HG02852 (cell line): ENCODE measurements around the gene CRPPA.
"Not testable (repeated sequence)": the region's sequence is repeated elsewhere in the genome, so short reads cannot be mapped to it uniquely, and the experiment has no call there.

ENCODE experiments used
- ATAC-seq: cut with Tn5 transposase; IDR thresholded peaks from one replicate; pipeline ENCODE4 v1.9.1; 2021; ENCODE audit warnings: mild to moderate bottlenecking, moderate library complexity; ENCODE audit not compliant: unreplicated experiment

The CRPPA gene

GRCh38 chr7:16398146-16399017, 23.0 kb downstream of the CRPPA start:
- no peak for ATAC-seq

- no peak for ATAC-seq
These were observed 23.7 kb downstream of the CRPPA start for GRCh38 chr7:16397501-16398145.

DNA sequence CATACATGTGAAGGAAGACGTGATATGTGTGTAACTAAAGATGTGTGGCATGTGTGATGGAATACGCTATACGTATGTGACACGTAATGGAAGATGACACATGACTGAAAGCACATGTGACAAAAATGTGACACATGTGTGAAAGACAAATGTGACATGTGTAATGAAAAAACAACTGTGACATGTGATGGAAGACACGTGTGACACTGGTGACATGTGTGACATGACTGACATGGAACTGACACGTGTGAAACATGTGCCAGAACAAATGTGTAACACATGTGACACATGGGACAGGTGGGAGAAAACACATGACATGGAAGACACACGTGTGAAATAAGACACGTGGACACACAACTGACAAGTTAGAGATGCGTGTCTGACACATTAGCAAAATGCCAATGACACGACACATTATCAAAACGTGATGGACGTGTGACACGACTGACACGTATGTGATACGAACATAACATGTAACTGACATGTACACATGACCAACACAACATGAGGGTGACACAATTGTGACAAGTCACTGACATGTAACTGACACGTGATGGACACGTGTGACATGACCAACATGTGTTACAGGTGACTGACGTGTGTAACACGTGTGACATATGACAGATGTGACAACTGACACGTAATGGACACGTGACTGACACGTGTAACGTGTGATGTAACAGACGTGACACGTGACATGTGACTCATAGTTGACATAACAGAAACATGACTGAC, 24.4 kb downstream of the CRPPA start:
- ATAC-seq = no peak

- ATAC-seq = no peak
These were observed 26.2 kb downstream of the CRPPA start for GRCh38 chr7:16395121-16395520.

- ATAC-seq = no peak
These were observed 27.4 kb downstream of the CRPPA start for GRCh38 chr7:16393862-16394422.

GRCh38 chr7:16392990-16393523, 28.3 kb downstream of the CRPPA start:
- ATAC-seq = no peak

DNA sequence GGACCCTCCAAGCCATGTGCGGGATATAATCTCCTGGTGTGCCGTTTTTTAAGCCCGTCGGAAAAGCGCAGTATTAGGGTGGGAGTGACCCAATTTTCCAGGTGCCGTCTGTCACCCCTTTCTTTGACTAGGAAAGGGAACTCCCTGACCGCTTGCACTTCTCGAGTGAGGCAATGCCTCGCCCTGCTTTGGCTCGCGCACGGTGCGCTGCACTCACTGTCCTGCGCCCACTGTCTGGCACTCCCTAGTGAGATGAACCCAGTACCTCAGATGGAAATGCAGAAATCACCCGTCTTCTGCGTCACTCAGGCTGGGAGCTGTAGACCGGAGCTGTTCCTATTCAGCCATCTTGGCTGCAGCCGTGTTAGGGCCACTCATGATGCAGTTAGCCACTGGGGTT, 37.6 kb downstream of the CRPPA start:
- ATAC-seq = not testable (repeated sequence)

- not testable (repeated sequence) for ATAC-seq
These were observed 38.2 kb downstream of the CRPPA start for GRCh38 chr7:16383103-16383502.
